K562 (cell line): ENCODE data around the gene CDK5R2.

Experiments used
- AFF4 ChIP-seq: sonication (generic); formaldehyde crosslinking; IDR thresholded peaks from 2 replicates; pipeline ENCODE4 v1.8.0; 2023; ENCODE audit warnings: mild to moderate bottlenecking, missing genetic modification reagents
- KAT7 ChIP-seq: sonication (generic); formaldehyde crosslinking; IDR thresholded peaks from 2 replicates; pipeline ENCODE4 v1.8.0; 2022; ENCODE audit warnings: missing genetic modification reagents, mild to moderate bottlenecking, borderline replicate concordance
- MAFG ChIP-seq: fragments of 450-650 bp; conservative IDR thresholded peaks from 2 replicates; pipeline ENCODE4 v1.6.1; 2016; ENCODE audit warnings: missing genetic modification characterization, missing compliant biosample characterization
- MXI1 ChIP-seq: IDR thresholded peaks from 2 replicates; pipeline ENCODE4 v1.6.1; 2011; ENCODE audit warnings: low read depth, mild to moderate bottlenecking, improper control_type of control experiment, low read length
- POLR2AphosphoS5 ChIP-seq: IDR thresholded peaks from 2 replicates; pipeline ENCODE4 v1.6.1; 2011; ENCODE audit warnings: mild to moderate bottlenecking, low read depth, low read length, moderate library complexity; ENCODE audit not compliant: control insufficient read depth, insufficient read depth

- TF ChIP-seq MAFG (tag) (no peak), MXI1 (no peak), POLR2AphosphoS5 (no peak), AFF4 (CRISPR knock-in tag) (no peak), KAT7 (CRISPR knock-in tag) (no peak)
Measured at GRCh38 chr2:218924757-218925156, 34.7 kb upstream of the CDK5R2 start.
